Tibial nerve (tissue), 4 donors: ENCODE data around the gene TSPAN5.

Experiments used
- EP300 ChIP-seq, 2 donors: sonication (generic); formaldehyde crosslinking; IDR thresholded peaks; one replicate each; pipeline ENCODE4 v1.6.1; 2017; ENCODE audit warnings: antibody characterized with exemption in 2 of 2, mild to moderate bottlenecking in 1 of 2
- POLR2A ChIP-seq, 2 donors: fragments of 450-650 bp; IDR thresholded peaks; one replicate each; pipeline ENCODE4 v1.6.1; 2017; ENCODE audit warnings: antibody characterized with exemption in 2 of 2, mild to moderate bottlenecking in 2 of 2, moderate library complexity in 2 of 2
- TF ChIP-seq, protein P1 (sequence below), 5 experiments: fragments of 200-600 bp in 3 of 5; fragments of 450-650 bp in 2 of 5; sonication (generic) in 3 of 5; IDR thresholded peaks; one replicate each; pipeline ENCODE4 v1.5.1; 2016 to 2019; ENCODE audit warnings: antibody characterized with exemption in 5 of 5, mild to moderate bottlenecking in 3 of 5, moderate library complexity in 2 of 5

DNA sequence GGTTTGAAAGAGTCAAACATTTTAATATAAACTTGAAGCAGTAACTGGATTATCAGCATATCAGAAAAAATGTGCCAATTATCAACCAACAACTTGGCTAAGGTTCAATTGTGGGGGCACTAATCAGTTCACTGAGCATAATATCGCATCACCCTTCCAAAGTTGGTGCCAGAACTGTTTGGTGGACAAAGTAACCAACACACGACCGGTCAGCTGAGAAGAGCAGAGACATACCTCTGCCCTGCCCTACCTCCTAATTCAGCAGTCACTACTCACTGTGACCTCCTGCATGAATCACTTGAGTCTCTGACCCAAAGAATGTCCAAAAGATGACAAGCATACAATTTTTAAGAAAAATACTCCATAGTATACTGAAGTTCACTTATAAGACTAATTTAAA, 53.2 kb downstream of the TSPAN5 start:
- TF ChIP-seq, protein P1, sequence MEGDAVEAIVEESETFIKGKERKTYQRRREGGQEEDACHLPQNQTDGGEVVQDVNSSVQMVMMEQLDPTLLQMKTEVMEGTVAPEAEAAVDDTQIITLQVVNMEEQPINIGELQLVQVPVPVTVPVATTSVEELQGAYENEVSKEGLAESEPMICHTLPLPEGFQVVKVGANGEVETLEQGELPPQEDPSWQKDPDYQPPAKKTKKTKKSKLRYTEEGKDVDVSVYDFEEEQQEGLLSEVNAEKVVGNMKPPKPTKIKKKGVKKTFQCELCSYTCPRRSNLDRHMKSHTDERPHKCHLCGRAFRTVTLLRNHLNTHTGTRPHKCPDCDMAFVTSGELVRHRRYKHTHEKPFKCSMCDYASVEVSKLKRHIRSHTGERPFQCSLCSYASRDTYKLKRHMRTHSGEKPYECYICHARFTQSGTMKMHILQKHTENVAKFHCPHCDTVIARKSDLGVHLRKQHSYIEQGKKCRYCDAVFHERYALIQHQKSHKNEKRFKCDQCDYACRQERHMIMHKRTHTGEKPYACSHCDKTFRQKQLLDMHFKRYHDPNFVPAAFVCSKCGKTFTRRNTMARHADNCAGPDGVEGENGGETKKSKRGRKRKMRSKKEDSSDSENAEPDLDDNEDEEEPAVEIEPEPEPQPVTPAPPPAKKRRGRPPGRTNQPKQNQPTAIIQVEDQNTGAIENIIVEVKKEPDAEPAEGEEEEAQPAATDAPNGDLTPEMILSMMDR (IDR thresholded peaks at IDR 0.05): no peak
- TF ChIP-seq POLR2A (IDR thresholded peaks at IDR 0.05) (no peak), EP300 (IDR thresholded peaks at IDR 0.05) (no peak)
